Testis (tissue), 2 donors: ENCODE data around the gene ATP11A.

Experiments
- CTCF ChIP-seq, 3 experiments: fragments of 450-650 bp in 2 of 3; fragments of 200-600 bp in 1 of 3; sonication (generic) in 1 of 3; IDR thresholded peaks; one replicate each; pipeline ENCODE4 v1.5.1; 2016 to 2019; ENCODE audit warnings: antibody characterized with exemption in 3 of 3, mild to moderate bottlenecking in 2 of 3, moderate library complexity in 1 of 3
- POLR2A ChIP-seq: fragments of 450-650 bp; IDR thresholded peaks from one replicate; pipeline ENCODE4 v1.6.1; 2017; ENCODE audit warnings: antibody characterized with exemption, mild to moderate bottlenecking, moderate library complexity

GRCh38 chr13:112809332-112810315 is 119.8 kb downstream of the ATP11A start:
- TF ChIP-seq CTCF (IDR thresholded peaks at IDR 0.05) (no peak), POLR2A (no peak)
